ENCODE results near the gene MAGEA6.
"Not testable (repeated sequence)": the region's sequence is repeated elsewhere in the genome, so short reads cannot be mapped to it uniquely, and the experiment has no call there.

MAGEA6 gene

GRCh38 chrX:152769549-152770289, at the start of gene MAGEA6:
MAGEA6 (minus strand) TSS chrX:152769689; CDS start chrX:152767650, 2,039 bp downstream.
- not testable (repeated sequence) for DNase-seq

- no peak for DNase-seq
These were observed 49.8 kb upstream of the MAGEA6 start for GRCh38 chrX:152819266-152819665.

- no peak for DNase-seq
These were observed 48.9 kb upstream of the MAGEA6 start for GRCh38 chrX:152818356-152818755.

- peak; percentile 61 for DNase-seq
These were observed 47.7 kb upstream of the MAGEA6 start for GRCh38 chrX:152817078-152817764.

- DNase-seq = no peak
These were observed 44.6 kb upstream of the MAGEA6 start for GRCh38 chrX:152814048-152814447.

- no peak for DNase-seq
These were observed 43.7 kb upstream of the MAGEA6 start for GRCh38 chrX:152813206-152813605.

- no peak for DNase-seq
These were observed 40.9 kb upstream of the MAGEA6 start for GRCh38 chrX:152810403-152810802.

GRCh38 chrX:152806035-152806434, 36.5 kb upstream of the MAGEA6 start:
- no peak for DNase-seq

- no peak for DNase-seq
These were observed 29.5 kb upstream of the MAGEA6 start for GRCh38 chrX:152798945-152799344.

- not testable (repeated sequence) for DNase-seq
These were observed 17.6 kb upstream of the MAGEA6 start for GRCh38 chrX:152787062-152787461.

GRCh38 chrX:152766562-152766961, 2.9 kb downstream of the MAGEA6 start:
- DNase-seq = not testable (repeated sequence)

GRCh38 chrX:152761582-152761981, 7.9 kb downstream of the MAGEA6 start:
- DNase-seq = not testable (repeated sequence)

- not testable (repeated sequence) for DNase-seq
These were observed 9.9 kb downstream of the MAGEA6 start for GRCh38 chrX:152759544-152759943.

- not testable (repeated sequence) for DNase-seq
These were observed 10.6 kb downstream of the MAGEA6 start, which contains the start of gene CSAG3 for GRCh38 chrX:152758918-152759317. CSAG3 (plus strand) TSS chrX:152759218.

- DNase-seq = not testable (repeated sequence)
These were observed 14.6 kb downstream of the MAGEA6 start for GRCh38 chrX:152754871-152755270.

- not testable (repeated sequence) for DNase-seq
These were observed 15.5 kb downstream of the MAGEA6 start, which contains the start of gene MAGEA2 for GRCh38 chrX:152753686-152754650. MAGEA2 (minus strand) TSS chrX:152753842; CDS start chrX:152751363, 2,479 bp downstream.

- no peak for DNase-seq
These were observed 30.9 kb downstream of the MAGEA6 start for GRCh38 chrX:152738560-152738959.

- not testable (repeated sequence) for DNase-seq
These were observed 33.0 kb downstream of the MAGEA6 start for GRCh38 chrX:152736528-152736927.

GRCh38 chrX:152735860-152736511, 33.5 kb downstream of the MAGEA6 start:
- DNase-seq = no peak

- DNase-seq = no peak
These were observed 34.4 kb downstream of the MAGEA6 start for GRCh38 chrX:152735101-152735500.

- not testable (repeated sequence) for DNase-seq
These were observed 35.2 kb downstream of the MAGEA6 start for GRCh38 chrX:152734143-152734858.
